HFF-Myc (cell line): Measurements from ENCODE around the gene ZSWIM9.

Source experiments
- DNase-seq: peaks from one replicate; pipeline ENCODE4 v3.0.0-alpha.2; 2011; ENCODE audit warnings: low read depth; ENCODE audit errors: extremely low read depth
- H3K4me3 ChIP-seq: replicated peaks from 2 replicates; pipeline ENCODE4 v1.5.1; 2011; ENCODE audit warnings: low read depth, mild to moderate bottlenecking, control low read depth, low read length
- TF ChIP-seq, protein P1 (sequence below): IDR thresholded peaks from 2 replicates; pipeline ENCODE4 v1.5.1; 2012; ENCODE audit warnings: mild to moderate bottlenecking, low read depth, low read length, control low read depth; ENCODE audit errors: missing control alignments

Gene ZSWIM9

DNA sequence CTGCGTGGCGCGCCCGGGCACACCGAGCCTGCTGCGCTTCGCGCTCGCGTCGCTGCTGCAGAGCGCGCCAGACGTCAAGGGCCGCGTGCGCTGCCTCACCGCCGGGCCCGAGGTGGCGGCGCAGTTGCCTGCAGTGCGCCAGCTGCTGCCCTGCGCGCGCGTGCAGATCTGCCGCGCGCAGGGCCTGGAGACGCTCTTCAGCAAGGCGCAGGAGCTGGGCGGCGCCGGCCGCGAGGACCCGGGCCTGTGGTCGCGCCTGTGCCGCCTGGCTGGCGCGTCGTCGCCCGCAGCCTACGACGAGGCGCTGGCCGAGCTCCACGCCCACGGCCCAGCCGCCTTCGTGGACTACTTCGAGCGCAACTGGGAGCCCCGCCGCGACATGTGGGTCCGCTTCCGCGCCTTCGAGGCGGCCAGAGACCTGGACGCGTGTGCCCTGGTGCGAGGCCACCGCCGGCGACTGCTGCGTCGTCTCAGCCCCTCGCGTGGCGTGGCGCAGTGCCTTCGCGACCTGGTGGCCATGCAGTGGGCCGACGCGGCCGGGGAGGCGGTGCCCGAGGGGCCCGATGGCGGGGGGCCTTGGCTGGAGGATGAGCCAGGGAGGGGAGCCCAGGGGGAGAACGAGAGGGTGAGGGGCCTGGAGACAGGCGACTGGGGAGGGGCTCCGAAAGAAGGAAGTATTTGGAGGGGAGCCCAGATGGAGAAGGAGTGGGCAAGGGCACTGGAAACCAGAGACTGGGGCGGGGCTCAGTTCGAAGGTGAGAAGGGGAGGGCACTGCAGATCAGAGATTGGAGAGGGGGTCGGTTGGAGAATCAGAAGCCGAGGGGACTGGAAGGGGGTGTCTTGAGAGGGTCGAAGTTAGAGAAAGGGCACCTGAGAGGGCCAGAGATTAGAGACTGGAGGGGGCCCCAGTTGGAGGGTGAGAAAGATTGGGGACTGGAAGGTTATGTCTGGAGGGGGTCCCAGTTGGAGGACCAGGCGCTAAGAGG lies 24.7 kb downstream of the ZSWIM9 start:
- H3K4me3 ChIP-seq: no peak overlapping the region
- no peak for DNase-seq
- TF ChIP-seq, protein P1, sequence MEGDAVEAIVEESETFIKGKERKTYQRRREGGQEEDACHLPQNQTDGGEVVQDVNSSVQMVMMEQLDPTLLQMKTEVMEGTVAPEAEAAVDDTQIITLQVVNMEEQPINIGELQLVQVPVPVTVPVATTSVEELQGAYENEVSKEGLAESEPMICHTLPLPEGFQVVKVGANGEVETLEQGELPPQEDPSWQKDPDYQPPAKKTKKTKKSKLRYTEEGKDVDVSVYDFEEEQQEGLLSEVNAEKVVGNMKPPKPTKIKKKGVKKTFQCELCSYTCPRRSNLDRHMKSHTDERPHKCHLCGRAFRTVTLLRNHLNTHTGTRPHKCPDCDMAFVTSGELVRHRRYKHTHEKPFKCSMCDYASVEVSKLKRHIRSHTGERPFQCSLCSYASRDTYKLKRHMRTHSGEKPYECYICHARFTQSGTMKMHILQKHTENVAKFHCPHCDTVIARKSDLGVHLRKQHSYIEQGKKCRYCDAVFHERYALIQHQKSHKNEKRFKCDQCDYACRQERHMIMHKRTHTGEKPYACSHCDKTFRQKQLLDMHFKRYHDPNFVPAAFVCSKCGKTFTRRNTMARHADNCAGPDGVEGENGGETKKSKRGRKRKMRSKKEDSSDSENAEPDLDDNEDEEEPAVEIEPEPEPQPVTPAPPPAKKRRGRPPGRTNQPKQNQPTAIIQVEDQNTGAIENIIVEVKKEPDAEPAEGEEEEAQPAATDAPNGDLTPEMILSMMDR: no peak

DNA sequence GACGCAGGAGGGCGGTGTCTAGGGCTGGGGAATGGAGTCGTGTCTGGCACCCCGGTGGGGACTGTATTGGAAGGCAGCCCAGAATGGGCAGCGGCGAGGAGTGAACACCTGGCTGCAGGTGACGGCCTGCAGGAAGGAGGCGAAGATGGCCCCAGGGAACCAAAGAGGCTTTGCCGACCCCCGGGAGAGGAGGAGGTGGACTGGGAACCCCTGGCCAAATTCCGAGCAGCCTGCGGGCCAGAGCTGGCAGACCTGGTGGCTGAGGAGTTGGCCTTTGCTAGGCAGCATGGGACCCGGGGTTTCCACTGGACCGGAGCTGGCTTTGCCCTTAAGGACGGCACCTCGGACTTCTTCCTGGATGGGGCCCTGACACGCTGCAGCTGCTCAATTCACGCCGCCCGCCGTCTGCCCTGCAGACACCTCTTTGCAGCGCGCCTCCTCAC lies 25.9 kb downstream of the ZSWIM9 start:
- no peak overlapping the region for H3K4me3 ChIP-seq
- TF ChIP-seq, protein P1: no peak
- no peak for DNase-seq

DNA sequence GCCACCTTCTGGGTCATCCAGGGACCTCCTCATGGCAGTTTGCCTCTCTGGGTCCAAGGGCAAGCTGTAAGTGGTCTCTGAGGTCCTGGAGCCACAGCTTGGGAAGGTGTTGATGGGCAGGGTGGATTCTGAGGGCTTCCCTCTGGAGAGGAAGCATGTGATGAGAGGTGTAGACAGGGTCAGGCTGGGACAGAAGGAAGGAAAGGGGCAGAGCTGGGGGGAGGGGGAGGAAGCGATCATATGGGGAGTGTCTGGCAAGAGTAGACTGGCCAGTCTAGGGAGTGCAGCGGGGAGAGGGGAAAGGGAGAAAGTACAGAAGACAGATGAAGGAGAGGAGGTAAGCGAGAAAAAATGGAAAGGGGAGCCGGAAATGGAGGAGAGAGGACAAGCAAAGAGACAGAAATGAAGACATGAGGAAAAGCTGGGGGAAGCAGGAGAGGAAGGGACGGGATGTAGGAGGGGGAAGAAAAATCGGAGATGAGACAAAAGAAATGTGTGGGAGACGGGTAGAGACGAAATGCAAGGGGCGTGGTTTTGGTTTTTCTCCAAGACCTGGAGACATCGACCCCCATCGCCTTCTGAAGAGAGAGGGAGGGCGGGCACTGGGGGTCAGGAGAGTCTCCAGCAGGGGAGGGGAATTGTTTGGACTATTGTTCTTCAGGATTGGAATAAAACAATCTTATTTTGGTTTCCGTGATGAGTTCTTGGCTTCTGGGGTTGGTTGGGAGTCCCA lies 26.6 kb downstream of the ZSWIM9 start:
- TF ChIP-seq, protein P1: no peak
- no peak for DNase-seq

DNA sequence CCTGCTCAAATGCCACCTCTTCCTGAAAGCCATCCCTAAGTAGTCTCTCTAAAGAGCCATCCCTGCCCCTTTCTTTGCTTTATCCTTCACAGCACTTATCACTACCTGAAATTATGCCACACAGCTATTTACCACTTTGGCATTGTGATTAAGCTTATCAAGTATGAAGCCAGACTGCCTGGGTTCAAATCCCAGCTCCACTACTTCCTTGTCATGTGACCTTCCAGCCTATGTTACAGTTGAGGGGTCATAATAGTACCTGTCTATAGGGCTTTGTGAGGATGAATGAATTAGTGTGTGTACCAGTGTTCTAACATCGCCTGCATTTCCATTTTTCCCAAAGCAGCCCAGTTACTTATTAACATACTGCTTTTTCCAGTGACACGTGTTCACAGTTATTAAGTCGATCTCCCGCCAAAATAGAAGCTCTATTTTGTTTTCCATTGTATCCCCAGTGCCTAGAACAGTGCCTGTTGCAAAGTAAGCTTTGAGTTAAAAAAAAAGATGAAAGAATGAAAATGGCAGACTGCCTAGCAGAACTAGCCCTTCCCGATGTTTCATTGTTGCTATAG lies 32.8 kb downstream of the ZSWIM9 start:
- peak overlapping the region; percentile 79 for H3K4me3 ChIP-seq
- TF ChIP-seq, protein P1: no peak
- no peak for DNase-seq

More for the DNA sequence above, 26.6 kb downstream of the ZSWIM9 start:
- no peak overlapping the region for H3K4me3 ChIP-seq

DNA sequence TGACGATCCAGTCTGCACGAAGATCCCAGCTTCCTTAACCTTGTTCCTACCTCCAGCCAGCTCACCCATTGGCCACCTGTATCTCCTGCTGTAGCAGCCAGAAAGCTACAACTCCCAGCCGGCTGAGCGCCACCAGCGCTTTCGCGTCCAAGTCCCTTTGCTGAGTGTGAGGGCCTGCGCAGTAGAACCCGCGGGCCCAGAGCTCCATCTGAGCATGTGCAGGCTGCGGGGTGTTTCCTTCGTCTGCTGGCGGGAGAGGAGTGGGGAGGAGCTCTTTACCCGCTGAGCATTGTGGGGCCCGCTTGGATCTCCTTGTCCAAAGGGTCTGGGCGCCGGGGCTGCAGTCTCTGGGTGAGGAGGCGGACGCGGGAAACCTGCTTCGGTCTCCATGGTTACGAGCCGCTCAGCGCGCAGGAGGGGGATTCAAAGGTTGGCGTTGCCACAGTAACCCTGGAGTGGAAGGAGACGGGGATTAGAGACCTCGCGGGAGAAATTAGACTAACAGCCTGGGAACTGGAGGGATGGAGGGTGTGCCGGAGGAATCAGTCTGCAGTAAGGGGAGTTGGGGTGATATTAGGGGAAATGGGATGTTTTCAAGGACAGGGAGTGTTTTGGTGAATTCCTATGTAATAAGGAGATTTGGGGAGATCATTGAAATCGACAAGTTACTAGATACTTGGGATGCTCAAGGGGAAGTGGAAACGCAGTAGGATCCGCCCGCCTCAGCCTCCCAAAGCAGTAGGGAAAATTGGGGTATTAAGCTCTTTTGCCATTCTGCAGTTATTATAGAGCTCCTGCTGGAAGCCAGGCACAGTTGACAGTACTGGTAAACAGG lies 33.5 kb downstream of the ZSWIM9 start:
- H3K4me3 ChIP-seq: peak overlapping the region; percentile 79
- TF ChIP-seq, protein P1: no peak

DNA sequence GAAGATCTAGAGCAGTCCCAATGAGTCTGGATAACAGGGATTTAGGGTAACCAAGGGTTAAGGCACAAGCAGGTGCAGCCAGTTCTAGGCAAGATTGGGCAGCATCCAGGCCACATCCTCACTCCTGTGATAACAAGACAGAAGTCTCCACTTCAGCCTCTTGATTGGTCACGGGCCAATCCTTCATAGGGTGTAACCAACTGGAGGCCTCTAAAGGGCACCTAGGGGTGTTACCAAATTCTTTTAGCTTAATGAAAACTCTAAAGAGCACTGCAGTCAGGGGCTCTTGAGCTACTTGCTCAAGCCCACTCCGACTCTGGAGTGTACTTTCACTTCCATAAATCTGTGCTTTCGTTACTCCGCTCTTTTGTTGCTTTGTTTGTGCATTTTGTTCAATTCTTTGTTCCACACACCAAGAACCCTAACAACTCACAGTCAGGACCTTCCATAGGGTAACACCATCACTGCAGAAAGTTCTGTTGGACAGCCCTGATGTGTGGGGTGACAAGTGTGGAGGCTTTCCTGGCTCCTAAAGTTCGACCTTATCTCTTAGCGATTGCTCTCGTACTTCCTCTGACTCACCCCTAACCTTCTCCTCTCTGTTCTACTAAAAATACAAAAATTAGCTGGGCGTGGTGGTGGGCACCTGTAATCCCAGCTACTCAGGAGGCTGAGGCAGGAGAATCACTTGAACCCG lies 36.1 kb downstream of the ZSWIM9 start:
- no peak overlapping the region for H3K4me3 ChIP-seq
- TF ChIP-seq, protein P1: no peak
- no peak for DNase-seq

More for the DNA sequence above, 33.5 kb downstream of the ZSWIM9 start:
- DNase-seq: peak; percentile 90
